ENCODE data around the gene PNMA6A.
"Not testable (repeated sequence)": the region's sequence is repeated elsewhere in the genome, so short reads cannot be mapped to it uniquely, and the experiment has no call there.

DNA sequence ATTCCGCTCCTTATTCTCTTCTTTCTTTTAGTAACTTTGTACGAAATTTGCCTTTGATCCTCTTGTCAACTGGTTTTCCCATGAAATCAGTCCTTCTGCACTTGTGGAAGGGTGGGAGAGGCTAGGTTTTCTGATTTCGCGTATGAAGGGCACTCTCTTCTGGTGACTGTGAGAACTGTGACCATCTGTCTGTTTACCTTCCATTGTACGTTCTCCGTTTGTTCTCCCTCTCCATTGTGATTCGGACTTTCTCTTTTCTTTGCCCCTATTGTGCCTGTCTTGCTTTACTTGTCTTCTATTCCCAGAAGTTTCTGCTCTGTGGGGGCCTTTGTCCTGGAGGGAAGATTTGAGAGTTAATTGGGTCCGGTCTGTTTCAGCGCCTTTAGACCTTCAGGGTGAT is 41.6 kb downstream of the PNMA6A start:
- TF ChIP-seq, protein P1, sequence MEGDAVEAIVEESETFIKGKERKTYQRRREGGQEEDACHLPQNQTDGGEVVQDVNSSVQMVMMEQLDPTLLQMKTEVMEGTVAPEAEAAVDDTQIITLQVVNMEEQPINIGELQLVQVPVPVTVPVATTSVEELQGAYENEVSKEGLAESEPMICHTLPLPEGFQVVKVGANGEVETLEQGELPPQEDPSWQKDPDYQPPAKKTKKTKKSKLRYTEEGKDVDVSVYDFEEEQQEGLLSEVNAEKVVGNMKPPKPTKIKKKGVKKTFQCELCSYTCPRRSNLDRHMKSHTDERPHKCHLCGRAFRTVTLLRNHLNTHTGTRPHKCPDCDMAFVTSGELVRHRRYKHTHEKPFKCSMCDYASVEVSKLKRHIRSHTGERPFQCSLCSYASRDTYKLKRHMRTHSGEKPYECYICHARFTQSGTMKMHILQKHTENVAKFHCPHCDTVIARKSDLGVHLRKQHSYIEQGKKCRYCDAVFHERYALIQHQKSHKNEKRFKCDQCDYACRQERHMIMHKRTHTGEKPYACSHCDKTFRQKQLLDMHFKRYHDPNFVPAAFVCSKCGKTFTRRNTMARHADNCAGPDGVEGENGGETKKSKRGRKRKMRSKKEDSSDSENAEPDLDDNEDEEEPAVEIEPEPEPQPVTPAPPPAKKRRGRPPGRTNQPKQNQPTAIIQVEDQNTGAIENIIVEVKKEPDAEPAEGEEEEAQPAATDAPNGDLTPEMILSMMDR (tag by site-specific recombination; IDR thresholded peaks at IDR 0.05) = not testable (repeated sequence)
- TF ChIP-seq, protein P2, sequence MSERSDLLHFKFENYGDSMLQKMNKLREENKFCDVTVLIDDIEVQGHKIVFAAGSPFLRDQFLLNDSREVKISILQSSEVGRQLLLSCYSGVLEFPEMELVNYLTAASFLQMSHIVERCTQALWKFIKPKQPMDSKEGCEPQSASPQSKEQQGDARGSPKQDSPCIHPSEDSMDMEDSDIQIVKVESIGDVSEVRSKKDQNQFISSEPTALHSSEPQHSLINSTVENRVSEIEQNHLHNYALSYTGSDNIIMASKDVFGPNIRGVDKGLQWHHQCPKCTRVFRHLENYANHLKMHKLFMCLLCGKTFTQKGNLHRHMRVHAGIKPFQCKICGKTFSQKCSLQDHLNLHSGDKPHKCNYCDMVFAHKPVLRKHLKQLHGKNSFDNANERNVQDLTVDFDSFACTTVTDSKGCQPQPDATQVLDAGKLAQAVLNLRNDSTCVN (tag by site-specific recombination; optimal IDR thresholded peaks at IDR 0.05) = not testable (repeated sequence)
- not testable (repeated sequence) for TF ChIP-seq IKZF3 (tag by site-specific recombination; IDR thresholded peaks at IDR 0.05); YY1 (tag by site-specific recombination; IDR thresholded peaks at IDR 0.05); ZNF274 (IDR thresholded peaks at IDR 0.05; ENCODE audit: low read length); ZNF274 (tag by site-specific recombination; IDR thresholded peaks at IDR 0.05; ENCODE audit: borderline replicate concordance); MEIS1 (CRISPR knock-in tag; IDR thresholded peaks at IDR 0.05; ENCODE audit: borderline replicate concordance)
